ENCODE measurements around the gene TSPYL4.

The TSPYL4 gene

DNA sequence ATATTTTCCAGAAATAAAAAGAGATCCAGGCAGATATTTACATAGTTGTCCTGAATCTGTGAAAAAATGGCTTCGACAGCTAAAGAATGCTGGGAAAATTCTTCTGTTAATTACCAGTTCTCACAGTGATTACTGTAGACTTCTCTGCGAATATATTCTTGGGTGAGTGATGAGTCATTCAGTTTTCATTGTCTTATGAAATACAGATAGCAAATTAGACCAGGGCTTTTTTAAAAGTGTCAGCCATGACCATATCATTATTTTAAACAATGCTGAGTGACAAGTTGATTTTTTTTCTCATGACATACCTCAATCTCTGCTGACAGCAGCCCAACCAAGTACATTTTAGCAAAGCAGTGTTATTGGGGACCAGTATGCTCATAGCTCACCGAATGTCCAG lies 32.8 kb downstream of the TSPYL4 start:
- DNase-seq = no peak

GRCh38 chr6:116218866-116219265 lies 35.0 kb downstream of the TSPYL4 start:
- DNase-seq = no peak

DNA sequence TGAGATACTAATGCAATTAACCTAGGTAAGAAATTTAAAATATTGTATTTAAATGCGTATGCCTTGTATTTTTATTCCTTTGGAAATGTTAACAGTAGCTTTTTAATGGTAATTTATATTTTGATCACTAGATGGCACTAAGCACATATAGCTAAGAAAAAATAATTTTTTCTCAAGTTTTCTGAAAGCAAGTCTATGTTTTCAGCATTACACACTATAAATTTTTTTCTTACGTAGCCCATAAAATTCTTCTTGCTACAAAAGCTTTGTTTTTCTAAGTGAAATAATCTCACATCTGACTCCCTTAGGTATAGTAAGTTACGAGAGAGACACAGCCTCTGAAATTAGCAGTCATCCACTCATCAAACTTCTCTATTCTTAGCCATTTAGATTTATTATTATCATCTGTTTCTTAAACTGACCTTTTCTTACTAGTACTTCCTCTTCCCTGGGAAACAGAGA lies 35.7 kb downstream of the TSPYL4 start:
- DNase-seq = no peak

DNA sequence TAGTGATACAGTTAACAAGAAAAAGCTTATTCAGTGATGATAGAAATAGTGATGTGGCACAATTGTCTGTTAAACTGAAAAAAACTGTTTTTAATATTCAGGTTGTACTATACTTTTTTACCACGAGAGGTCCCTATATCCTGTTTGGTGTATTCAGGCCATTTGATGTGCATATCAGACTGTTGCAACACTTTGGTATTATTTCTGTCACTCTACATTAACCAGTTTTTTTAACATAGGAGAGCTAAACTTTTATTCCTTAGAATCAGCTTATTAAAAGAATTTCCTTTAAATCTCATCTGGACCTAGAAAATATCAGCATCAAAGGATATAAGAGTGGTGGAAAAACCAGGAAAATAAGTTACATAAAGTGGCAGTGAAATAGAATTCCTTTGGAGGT lies 36.8 kb downstream of the TSPYL4 start:
- DNase-seq = no peak

DNA sequence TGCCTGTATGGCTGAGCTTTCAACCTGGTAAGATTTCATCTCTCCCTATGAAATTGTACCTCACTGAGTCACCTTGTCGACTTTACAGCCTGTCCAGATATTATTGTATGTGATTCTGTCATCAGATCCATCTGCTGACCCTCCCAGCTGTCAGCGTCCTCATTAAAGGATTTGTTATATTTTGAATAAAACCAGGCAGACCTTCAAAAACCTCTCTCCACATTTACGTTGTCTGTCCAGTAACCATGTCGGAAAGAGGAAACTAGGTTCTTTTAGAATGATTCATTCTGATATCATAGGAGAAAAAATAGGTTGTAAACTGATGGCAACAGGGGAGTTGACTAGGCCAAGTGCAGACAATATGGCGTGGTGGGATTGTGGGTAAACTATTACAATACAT lies 38.5 kb downstream of the TSPYL4 start:
- DNase-seq = no peak

DNA sequence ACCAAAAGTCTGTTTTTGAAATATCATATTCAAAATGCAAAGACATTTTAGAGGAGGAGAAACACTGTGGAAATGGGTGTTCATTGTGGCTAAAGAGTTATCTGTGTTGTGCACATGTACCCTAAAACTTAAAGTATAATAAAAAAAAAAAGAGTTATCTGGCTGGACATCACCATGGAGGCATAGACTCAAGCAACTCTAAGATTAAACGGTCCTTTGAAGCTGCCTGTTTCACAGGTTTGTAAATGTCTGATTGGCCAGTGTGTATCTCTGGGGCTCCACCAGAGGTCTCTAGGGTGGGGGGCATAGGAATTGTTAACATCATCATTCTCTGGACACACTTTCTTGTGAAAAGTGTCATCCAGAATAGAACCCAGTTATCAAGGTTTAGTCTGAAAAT lies 39.2 kb downstream of the TSPYL4 start:
- DNase-seq = no peak

DNA sequence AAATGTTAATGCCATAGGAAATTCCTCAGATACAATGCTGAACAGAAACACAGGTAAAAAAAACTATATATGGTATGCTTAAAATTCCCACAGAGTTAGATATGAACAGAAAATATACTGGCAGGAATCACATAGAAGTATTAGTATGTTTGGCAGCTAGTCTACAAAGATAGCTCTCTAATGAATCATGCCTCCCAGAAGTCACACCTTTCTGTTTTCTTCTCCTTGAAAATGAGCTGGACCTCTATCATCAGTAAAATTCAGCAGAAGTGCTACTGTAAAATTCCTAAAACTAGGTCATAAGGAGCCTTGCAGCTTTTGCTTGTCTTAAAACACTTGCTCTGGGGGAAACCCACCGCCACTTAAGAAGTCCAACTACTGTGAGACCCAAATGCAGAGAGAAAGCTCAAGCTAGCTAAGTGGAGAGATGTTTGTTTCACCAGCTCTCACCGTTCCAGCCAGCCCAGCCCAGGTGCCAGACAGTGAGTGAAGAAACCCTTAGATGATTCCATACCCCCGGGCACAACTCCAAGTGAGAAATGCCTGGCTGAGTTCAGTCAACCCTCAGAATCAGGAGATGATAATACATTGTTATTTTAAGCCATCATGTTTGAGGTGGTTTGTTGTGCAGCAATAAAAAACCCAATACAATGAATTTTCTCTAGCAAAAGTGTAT lies 43.0 kb downstream of the TSPYL4 start:
- DNase-seq = no peak

GRCh38 chr6:116210316-116210715 lies 43.6 kb downstream of the TSPYL4 start:
- no peak for DNase-seq

GRCh38 chr6:116208056-116208785 lies 45.7 kb downstream of the TSPYL4 start:
- no peak for DNase-seq

DNA sequence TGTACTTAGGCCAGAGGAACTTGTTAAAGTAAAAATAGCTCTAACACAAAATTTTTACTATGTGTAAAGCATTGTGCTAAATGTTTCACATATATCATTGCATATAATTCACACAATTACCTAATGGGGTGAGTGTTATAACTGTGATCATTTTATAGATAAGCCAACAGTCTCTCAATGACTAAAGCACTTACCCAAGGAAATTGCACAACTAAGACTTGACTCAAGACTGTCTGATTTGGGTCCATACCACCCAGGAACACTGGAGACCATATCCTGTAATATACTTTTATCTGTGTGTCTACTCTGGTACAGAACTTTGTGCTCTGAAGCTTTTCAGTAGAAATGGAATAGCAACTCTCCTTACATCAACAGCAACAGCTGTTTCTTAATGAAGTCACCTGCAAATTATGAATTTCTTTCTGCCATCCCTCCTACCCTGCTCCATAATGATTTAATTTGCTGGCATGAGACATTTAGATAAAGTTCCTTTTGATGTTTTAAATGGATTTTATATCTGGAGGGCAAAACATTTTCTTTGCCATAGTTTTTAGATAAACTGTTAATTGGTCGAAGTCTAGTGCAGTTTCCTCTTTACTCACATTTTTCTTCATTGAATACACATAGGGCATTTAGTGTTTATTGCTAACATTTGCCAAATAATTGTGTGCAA lies 47.5 kb downstream of the TSPYL4 start:
- no peak for DNase-seq

DNA sequence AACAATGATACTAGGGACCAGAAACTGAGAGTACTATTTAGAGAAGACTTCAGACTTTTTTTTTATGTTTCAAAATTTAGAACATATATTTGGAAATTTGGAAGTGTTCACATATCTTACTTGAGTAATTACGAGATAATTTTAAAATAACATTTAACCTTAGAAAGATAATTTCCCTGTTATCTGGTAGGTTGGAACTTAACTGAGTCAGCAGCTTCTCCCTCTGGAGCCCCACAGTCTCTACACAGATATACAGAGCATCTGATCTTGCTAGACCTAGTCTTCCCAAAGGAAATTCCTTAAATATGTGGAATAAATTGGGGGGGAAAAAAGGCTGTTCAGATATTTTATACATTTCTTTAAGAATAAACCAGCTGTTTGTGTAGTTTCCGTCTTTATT lies 48.6 kb downstream of the TSPYL4 start:
- no peak for DNase-seq

GRCh38 chr6:116201538-116201937 lies 52.3 kb downstream of the TSPYL4 start:
- DNase-seq = no peak

DNA sequence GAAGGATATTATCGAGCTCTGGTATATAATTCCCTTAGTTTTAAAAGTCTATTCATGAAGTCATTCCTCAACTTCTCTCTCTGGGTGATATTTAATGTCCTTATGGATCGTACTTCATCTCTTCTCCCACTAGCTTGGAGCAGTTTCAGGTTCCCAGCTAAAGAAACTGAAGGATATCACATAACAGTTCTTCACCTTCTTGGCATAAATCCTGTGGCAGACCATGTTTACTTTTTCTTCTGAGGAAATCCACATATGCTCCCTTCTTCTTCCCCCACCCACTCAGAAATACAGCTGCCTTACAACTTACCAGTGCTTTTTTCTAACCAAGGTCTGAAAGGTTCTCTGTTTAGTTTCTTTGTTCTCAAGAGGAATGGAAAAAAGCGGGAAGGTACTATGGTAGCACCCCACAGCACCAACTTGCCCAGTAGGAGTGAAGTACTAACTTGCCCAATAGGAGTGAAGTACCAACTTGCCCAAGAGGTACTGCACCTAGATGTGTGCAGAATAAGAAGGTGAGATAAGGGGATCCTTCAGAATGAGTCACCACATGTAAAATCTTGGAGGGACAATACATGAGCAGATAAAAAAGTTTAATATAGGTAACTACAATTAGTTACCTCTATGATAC lies 53.1 kb downstream of the TSPYL4 start:
- DNase-seq = no peak
